Raji (cell line): Measurements from ENCODE around the gene ST8SIA5.

Experiments used
- POLR2A ChIP-seq: IDR thresholded peaks from 2 replicates; pipeline ENCODE4 v1.6.1; 2011; ENCODE audit warnings: low read depth, low read length, control low read depth; ENCODE audit not compliant: insufficient read depth

Gene ST8SIA5

GRCh38 chr18:46675112-46675511 is 81.7 kb downstream of the ST8SIA5 start:
- no peak for TF ChIP-seq POLR2A

DNA sequence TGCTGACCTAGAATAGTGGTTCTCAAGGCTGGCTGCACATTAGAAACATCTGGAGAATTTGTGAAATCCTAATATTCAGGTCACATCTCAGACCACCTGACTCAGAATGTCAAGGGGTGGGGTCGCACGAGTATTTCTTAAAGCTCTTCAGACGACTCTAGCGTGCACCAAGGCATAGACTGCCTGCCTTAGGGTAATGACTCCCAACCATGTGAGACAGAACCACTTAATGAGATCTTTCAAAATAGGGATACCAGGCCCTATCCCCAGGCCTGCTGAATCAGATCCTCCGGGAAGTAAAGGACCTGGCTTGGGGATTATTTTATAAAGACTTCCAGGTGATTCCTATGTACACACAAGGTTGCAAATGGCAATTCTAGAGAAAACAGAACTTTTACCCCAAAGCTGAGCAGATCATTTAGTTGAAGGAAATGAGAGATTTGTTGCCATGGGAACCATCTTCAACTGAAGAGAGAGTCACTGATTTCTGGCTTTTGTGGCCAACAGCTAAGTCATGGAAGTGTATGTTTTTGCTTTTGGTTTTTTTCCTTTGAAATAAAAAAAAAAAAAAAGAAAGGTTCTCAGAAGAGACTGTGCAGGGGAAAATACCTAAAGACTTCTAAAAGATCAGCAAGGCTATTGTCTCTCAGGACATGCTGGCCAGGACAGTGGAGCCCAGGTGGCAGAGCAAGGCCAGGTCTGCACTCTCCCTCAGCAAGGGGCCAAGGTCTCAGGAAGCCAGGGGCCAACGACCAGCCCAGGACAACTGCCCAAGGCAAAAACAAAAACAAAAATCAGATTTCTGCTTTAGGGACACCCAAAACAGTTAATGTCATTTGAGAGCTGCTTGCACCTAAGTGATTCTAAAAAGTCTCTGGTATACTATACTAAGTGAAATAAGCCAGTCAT is 84.5 kb downstream of the ST8SIA5 start:
- no peak for TF ChIP-seq POLR2A

DNA sequence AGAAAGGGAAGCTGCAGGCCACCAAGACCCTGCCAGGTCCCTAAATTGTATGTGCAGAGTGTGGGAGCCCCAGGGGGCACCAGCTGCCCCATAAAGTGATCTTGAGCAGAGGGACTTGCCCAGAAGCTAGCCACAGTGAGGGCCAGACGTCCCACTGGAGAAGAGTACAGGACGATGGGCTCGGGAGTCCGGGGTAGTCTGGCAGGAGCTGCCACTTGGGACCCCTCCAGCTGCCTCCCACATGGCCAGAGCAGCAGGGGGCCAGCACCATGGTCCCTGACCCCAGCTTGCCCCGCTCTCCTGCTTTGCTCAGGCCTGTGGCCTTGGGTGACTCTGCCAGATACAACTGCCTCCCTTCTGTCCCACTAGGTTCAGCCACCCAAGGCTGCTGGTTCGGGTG is 88.2 kb downstream of the ST8SIA5 start:
- TF ChIP-seq POLR2A: no peak

DNA sequence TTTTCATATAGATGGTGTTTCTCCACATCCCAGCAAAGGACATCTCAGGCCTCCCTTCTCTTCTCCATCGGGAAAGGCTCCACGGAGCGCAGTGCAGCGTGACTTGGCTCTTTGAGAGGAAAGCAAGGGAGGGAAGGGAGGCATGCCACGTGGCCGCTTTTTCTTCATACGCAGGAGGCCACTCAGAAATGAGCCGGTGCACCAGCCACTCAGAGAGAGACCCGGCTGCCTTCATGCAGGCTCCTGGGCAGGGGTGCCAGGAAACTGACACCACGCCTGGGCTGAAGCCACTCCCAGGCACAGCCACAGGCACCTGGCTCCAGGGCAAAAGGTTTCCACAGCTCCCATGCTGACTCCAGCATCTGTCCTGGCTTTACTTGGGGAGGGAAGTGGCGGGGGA is 88.7 kb downstream of the ST8SIA5 start:
- no peak for TF ChIP-seq POLR2A

- TF ChIP-seq POLR2A: no peak
Measured at GRCh38 chr18:46663539-46663938, 93.3 kb downstream of the ST8SIA5 start.

GRCh38 chr18:46660957-46661749 is 95.7 kb downstream of the ST8SIA5 start:
- TF ChIP-seq POLR2A: no peak

GRCh38 chr18:46659484-46659883 is 97.4 kb downstream of the ST8SIA5 start:
- no peak for TF ChIP-seq POLR2A

DNA sequence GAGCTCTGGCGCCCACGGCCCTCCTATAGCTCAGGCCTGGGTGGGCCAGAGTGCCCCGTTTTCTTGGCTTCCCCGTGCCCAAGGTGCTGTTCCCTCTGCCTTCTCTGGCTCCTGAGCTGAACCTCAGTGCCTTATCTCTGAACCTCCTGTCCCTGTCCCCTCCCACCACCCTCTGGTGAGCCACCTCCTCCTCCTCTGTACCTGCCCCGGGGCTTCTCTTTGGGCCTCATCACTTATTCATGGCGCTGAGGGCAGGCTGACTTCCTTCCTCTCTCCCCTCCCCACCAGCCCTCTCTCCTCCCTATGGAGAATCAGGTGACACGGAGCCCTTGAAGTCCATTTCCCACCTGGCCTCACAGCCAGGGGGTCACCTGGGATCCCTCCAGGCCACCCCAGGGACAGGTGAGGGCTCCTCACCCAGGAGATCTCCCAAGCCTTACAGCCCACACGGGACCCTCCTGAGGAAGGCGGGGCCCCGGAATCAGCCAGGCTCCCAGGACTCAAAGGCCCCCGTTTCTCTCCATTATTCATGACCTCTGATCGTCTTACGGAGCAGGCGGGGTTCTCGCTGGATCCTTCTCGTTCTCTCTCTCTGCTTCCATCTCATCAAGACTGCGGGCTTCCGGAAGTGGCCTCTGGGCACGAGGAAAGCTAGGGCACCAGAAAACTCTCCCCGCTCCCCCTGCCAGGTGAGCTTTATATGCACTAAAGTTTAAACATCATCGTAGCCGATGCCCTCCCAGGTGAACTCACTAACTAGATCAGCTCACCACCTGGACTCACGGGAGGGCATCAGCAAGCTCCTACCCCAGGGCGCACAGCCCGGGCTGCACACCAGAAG is 99.5 kb downstream of the ST8SIA5 start, which contains the start of gene LOXHD1:
TSS of gene LOXHD1 (minus strand) at position 106 of the 841 bp plus-strand sequence. CDS start 187 bp downstream, outside the sequence.
- no peak for TF ChIP-seq POLR2A

GRCh38 chr18:46656326-46657114 is 100.3 kb downstream of the ST8SIA5 start:
- TF ChIP-seq POLR2A: no peak

- no peak for TF ChIP-seq POLR2A
Measured at GRCh38 chr18:46652372-46652771, 104.5 kb downstream of the ST8SIA5 start.

DNA sequence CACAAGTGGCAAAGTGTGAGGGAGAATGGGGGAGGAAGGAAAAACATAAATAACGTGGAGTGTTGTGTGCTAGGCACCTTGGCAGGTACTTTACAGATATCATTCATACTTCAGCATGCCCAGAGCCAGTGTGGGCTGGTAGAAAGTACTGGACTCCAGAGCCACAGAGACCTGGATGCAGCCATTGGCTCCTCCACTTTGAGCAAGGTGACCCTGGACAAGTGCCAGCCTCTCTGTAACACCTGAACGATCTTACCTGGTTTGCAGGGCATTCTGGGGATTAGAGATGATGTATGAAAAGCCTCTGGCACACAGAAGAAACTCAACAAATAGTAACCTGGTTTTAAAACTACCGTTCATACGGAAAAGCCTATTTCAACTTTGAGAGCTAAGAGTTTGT is 106.2 kb downstream of the ST8SIA5 start:
- TF ChIP-seq POLR2A: no peak

DNA sequence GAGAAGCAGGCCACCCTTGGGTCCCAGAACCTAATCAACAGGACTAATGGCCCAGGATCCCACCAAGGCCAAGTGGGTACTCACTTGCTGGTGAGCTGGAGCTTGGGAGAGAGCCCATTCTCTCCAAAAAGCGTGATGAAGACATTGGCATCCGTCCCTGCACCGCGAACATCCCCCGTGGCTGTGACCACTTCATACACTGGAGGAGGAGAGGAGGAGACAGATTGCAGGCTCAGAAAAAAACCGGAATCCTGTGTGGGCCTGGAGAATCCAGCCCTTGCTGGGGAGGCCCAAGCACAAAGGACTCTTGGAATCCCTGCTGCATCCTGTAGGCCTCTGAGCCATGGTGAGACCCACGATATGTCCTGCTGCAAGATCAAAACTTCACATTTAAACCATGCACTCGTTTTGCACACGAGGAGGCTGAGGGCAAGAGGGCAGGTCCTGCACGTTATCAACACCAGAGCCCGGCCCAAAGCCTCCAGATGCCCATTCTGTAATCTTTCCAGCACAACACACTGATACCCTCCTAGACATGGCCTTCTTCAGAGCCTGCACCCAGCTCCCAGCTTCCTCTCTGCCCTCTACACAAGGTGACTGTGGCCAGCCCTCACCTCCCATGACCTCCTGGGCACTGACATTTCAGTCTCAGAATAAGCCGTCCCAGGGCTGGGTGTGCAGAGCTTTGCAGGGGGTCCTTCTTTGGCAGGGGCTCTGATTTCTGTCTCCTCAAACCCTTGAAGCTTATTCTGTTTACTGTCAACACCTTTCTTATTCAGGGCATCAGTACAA is 107.6 kb downstream of the ST8SIA5 start:
- no peak for TF ChIP-seq POLR2A

DNA sequence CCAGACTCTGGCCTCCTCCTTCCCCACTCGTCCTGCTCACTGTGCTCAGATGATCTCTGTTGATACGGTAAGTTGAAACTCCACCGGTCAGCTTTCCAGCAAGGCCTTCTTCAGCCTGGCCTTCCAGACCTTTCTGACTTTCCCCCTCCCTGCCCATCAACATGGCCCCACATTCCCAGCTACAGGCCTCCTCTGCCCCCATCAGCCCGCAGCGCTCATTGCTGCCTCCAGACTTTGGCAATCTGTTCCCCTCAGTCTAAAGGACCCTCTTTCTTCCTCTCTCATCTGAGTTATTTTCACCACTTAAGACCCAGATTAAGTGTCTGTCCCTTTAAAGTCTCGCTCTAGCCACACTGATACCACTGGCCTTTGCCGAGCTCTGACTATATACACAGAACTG is 110.4 kb downstream of the ST8SIA5 start:
- TF ChIP-seq POLR2A: no peak
